H1 (cell line): ENCODE data around the gene RNF4. TPM values are rescaled to one million over a fixed set of nuclear protein-coding genes. Genes with fewer than 3 reads are reported as not detected.

ENCODE experiments used
- CBX8 ChIP-seq: fragments of 300-800, 300-1000 bp; sonication (generic); IDR thresholded peaks from 2 replicates; pipeline ENCODE4 v1.7.1; 2016; ENCODE audit warnings: low read depth, low read length, borderline replicate concordance
- polyA plus RNA-seq, 7 experiments: library from polyadenylated mRNA; depleted of rRNA in 3 of 7; stranded (reverse) in 5 of 7; unstranded in 2 of 7; fragments of >200 nt in 5 of 7; fragments of 200-250 nt in 2 of 7; gene quantifications; 1 replicate in 5 of 7; 2 replicates in 1 of 7; 4 replicates in 1 of 7; pipeline versions ENCODE4 v1.2.1 to v1.2.3, GENCODE V29; 2011 to 2013; ENCODE audit warnings: missing spikeins in 2 of 7, mixed read lengths in 2 of 7
- total RNA-seq: library from RNA; stranded (reverse); fragmentation: NEBNext Ultra II Directional; extraction: Animal tissue kit (Norgen Biotek cat#: 25700); gene quantifications from 2 replicates; pipeline ENCODE4 v1.2.1, GENCODE V29; 2021

RNF4 gene
- total and polyA plus RNA-seq, 2 of the 8 experiments (the other 6 are each of a cell fraction or from before 2014, with no cell fraction given) = 68.2 to 78.9 TPM

- no peak for TF ChIP-seq CBX8
Measured at GRCh38 chr4:2451036-2451520, 17.8 kb upstream of the RNF4 start (continued).
